HEK293T (cell line): ENCODE data around the gene ZDHHC7.

Source experiments
- CTCF ChIA-PET: fragments of 350-600 bp; formaldehyde crosslinking; extraction: SDS; loops from one replicate; lab custom pipeline; 2021; ENCODE audit warnings: antibody characterized with exemption, inconsistent platforms; lab: Yijun Ruan, JAX
- POLR2A ChIA-PET: fragments of 350-600 bp; formaldehyde crosslinking; extraction: SDS; loops from one replicate; lab custom pipeline; 2020; ENCODE audit warnings: antibody characterized with exemption, inconsistent platforms; lab: Yijun Ruan, JAX
- DNase-seq: peaks from one replicate; pipeline ENCODE4 v3.0.0; 2012; ENCODE audit warnings: mixed read lengths; ENCODE audit errors: extremely low spot score
- ARNT ChIP-seq: fragments of 450-650 bp; IDR thresholded peaks from 2 replicates; pipeline ENCODE4 v1.6.1; 2017; ENCODE audit warnings: mild to moderate bottlenecking
- BHLHE40 ChIP-seq: fragments of 450-650 bp; IDR thresholded peaks from 2 replicates; pipeline ENCODE4 v1.6.1; 2016; ENCODE audit warnings: mild to moderate bottlenecking, moderate library complexity, borderline replicate concordance
- CTBP1 ChIP-seq: fragments of 450-650 bp; IDR thresholded peaks from 2 replicates; pipeline ENCODE4 v1.6.1; 2016; ENCODE audit warnings: borderline replicate concordance
- ELF4 ChIP-seq: fragments of 450-650 bp; IDR thresholded peaks from 2 replicates; pipeline ENCODE4 v1.6.1; 2017; ENCODE audit warnings: antibody characterized with exemption
- FOXA1 ChIP-seq: fragments of 450-650 bp; IDR thresholded peaks from 2 replicates; pipeline ENCODE4 v1.6.1; 2016; ENCODE audit warnings: mild to moderate bottlenecking
- FOXK2 ChIP-seq: fragments of 450-650 bp; IDR thresholded peaks from 2 replicates; pipeline ENCODE4 v1.6.1; 2016; ENCODE audit warnings: mild to moderate bottlenecking
- FOXM1 ChIP-seq: fragments of 450-650 bp; IDR thresholded peaks from 2 replicates; pipeline ENCODE4 v1.6.1; 2017; ENCODE audit warnings: mild to moderate bottlenecking, borderline replicate concordance
- HDGF ChIP-seq: fragments of 450-650 bp; IDR thresholded peaks from 2 replicates; pipeline ENCODE4 v1.6.1; 2017; ENCODE audit warnings: antibody characterized with exemption, borderline replicate concordance
- L3MBTL2 ChIP-seq: fragments of 450-650 bp; conservative IDR thresholded peaks from 2 replicates; pipeline ENCODE4 v1.6.1; 2016; ENCODE audit warnings: mild to moderate bottlenecking
- LEF1 ChIP-seq: fragments of 450-650 bp; IDR thresholded peaks from 2 replicates; pipeline ENCODE4 v1.6.1; 2017; ENCODE audit warnings: mild to moderate bottlenecking, borderline replicate concordance
- NFRKB ChIP-seq: fragments of 450-650 bp; IDR thresholded peaks from 2 replicates; pipeline ENCODE4 v1.6.1; 2016; ENCODE audit warnings: mild to moderate bottlenecking, moderate library complexity
- PKNOX1 ChIP-seq: fragments of 450-650 bp; IDR thresholded peaks from 2 replicates; pipeline ENCODE4 v1.6.1; 2016
- SP1 ChIP-seq: fragments of 450-650 bp; IDR thresholded peaks from 2 replicates; pipeline ENCODE4 v1.6.1; 2017
- SUZ12 ChIP-seq: fragments of 450-650 bp; IDR thresholded peaks from 2 replicates; pipeline ENCODE4 v1.6.1; 2016; ENCODE audit warnings: mild to moderate bottlenecking
- TARDBP ChIP-seq: fragments of 450-650 bp; IDR thresholded peaks from 2 replicates; pipeline ENCODE4 v1.6.1; 2016
- ZNF384 ChIP-seq: fragments of 450-650 bp; IDR thresholded peaks from 2 replicates; pipeline ENCODE4 v1.6.1; 2016

The ZDHHC7 gene

GRCh38 chr16:85010931-85011845, at the start of gene ZDHHC7:
TSS of gene ZDHHC7 (minus strand) at chr16:85011535. CDS start at chr16:84990618, 20,917 bp downstream.
- peak; percentile 93 for DNase-seq
- ChIA-PET CTCF (interaction anchor here (0.7 to 1.5 kb wide), 2 partner anchors 40 to 45 kb away, joined by 3 to 9 read pairs; no protein-coding TSS in a partner anchor), POLR2A (interaction anchor here (0.8 to 4.2 kb wide), 15 partner anchors 9 to 333 kb away, joined by 3 to 46 read pairs (median 5); partner anchors contain the start of gene KIAA0513)
- TF ChIP-seq NFRKB (no peak), L3MBTL2 (peak; percentile 58)

GRCh38 chr16:85058909-85059308, 47.6 kb upstream of the ZDHHC7 start:
- POLR2A ChIA-PET, result no interaction called here
- CTCF ChIA-PET, result no interaction called here

GRCh38 chr16:85057948-85058347, 46.6 kb upstream of the ZDHHC7 start:
- no peak for DNase-seq
- CTCF ChIA-PET, result interaction anchor here (0.6 kb wide), 1 partner anchor 27 kb away, joined by 3 read pairs; no protein-coding TSS in a partner anchor
- POLR2A ChIA-PET, result no interaction called here
- TF ChIP-seq L3MBTL2 (no peak), ZNF384 (no peak), FOXA1 (no peak), PKNOX1 (no peak), SUZ12 (no peak), ELF4 (no peak), NFRKB (no peak), FOXK2 (no peak), CTBP1 (no peak), FOXM1 (no peak), TARDBP (no peak), ARNT (no peak), HDGF (no peak)

More at GRCh38 chr16:85058909-85059308, 47.6 kb upstream of the ZDHHC7 start:
- TF ChIP-seq SUZ12 (no peak), HDGF (no peak), ZNF384 (no peak), LEF1 (no peak), TARDBP (no peak), CTBP1 (no peak), FOXK2 (no peak), L3MBTL2 (no peak), FOXM1 (no peak), BHLHE40 (no peak), ARNT (no peak), SP1 (no peak), PKNOX1 (no peak), NFRKB (no peak), FOXA1 (no peak), ELF4 (no peak)
- DNase-seq, result no peak

GRCh38 chr16:85057212-85057889, 46.0 kb upstream of the ZDHHC7 start:
- CTCF ChIA-PET, result interaction anchor here (0.6 kb wide), 1 partner anchor 27 kb away, joined by 3 read pairs; no protein-coding TSS in a partner anchor
- peak; percentile 62 for DNase-seq
- POLR2A ChIA-PET, result no interaction called here
- TF ChIP-seq ZNF384, result no peak
- no peak for TF ChIP-seq TARDBP
- TF ChIP-seq SP1, result no peak
- no peak for TF ChIP-seq NFRKB
- no peak for TF ChIP-seq LEF1
- TF ChIP-seq BHLHE40, result no peak

GRCh38 chr16:85056211-85056748, 44.9 kb upstream of the ZDHHC7 start:
- peak; percentile 49 for DNase-seq
- CTCF ChIA-PET, result interaction anchor here (0.5 to 1.5 kb wide), 6 partner anchors 9 to 85 kb away, joined by 3 to 5 read pairs (median 3); no protein-coding TSS in a partner anchor
- POLR2A ChIA-PET, result interaction anchor here (1.0 to 1.4 kb wide), 3 partner anchors 9 to 45 kb away, joined by 3 to 5 read pairs (median 4); partner anchors contain the start of genes KIAA0513 and ZDHHC7
- no peak for TF ChIP-seq ZNF384
- TF ChIP-seq FOXM1, result no peak

GRCh38 chr16:85055493-85056210, 44.3 kb upstream of the ZDHHC7 start:
- ChIA-PET CTCF (interaction anchor here (0.5 to 1.5 kb wide), 6 partner anchors 9 to 85 kb away, joined by 3 to 5 read pairs (median 3); no protein-coding TSS in a partner anchor), POLR2A (interaction anchor here (1.0 to 1.4 kb wide), 3 partner anchors 10 to 44 kb away, joined by 3 to 5 read pairs (median 4); partner anchors contain the start of genes KIAA0513 and ZDHHC7)
- TF ChIP-seq PKNOX1 (peak; percentile 74), CTBP1 (no peak)
- no peak for DNase-seq
